PC-9 (cell line): ENCODE data around the gene LRRC43.

ENCODE experiments used
- EZH2 ChIP-seq: fragments of 200-600 bp; sonication (generic); IDR thresholded peaks from 2 replicates; pipeline ENCODE4 v1.8.0; 2017; ENCODE audit warnings: antibody characterized with exemption, low read depth
- TF ChIP-seq, protein P1 (sequence below): fragments of 200-600 bp; sonication (generic); conservative IDR thresholded peaks from 2 replicates; pipeline ENCODE4 v1.6.1; 2017; ENCODE audit warnings: mixed run types, antibody characterized with exemption, mild to moderate bottlenecking, moderate library complexity

DNA sequence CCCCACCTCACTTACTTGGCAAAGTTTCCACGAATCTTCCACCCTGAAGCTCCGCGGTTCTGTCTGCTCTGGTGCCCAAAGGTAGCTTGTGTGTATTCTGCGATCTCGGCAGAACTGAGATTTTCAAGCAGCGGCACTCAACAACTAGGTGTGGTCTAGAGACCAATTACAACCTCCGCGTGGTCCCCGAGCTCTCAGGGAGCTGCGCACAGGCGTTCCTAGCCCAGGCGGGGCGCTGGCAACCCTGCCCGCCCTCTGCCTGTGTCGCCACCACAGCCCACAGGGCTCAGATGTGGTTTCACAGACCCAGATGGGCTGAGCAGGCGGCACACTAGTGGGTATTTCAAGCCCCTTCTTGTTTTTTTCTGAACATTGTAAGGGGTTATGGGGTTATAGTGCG, 44.4 kb downstream of the LRRC43 start:
- TF ChIP-seq, protein P1, sequence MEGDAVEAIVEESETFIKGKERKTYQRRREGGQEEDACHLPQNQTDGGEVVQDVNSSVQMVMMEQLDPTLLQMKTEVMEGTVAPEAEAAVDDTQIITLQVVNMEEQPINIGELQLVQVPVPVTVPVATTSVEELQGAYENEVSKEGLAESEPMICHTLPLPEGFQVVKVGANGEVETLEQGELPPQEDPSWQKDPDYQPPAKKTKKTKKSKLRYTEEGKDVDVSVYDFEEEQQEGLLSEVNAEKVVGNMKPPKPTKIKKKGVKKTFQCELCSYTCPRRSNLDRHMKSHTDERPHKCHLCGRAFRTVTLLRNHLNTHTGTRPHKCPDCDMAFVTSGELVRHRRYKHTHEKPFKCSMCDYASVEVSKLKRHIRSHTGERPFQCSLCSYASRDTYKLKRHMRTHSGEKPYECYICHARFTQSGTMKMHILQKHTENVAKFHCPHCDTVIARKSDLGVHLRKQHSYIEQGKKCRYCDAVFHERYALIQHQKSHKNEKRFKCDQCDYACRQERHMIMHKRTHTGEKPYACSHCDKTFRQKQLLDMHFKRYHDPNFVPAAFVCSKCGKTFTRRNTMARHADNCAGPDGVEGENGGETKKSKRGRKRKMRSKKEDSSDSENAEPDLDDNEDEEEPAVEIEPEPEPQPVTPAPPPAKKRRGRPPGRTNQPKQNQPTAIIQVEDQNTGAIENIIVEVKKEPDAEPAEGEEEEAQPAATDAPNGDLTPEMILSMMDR: no peak
- no peak for TF ChIP-seq EZH2
